H1 (cell line): ENCODE measurements around the gene AQP2. TPM values are rescaled to one million over a fixed set of nuclear protein-coding genes. Genes with fewer than 3 reads are reported as not detected.

Experiments
- CTCF ChIA-PET: fragments of 300-600 bp; sonication (Branson Sonifier 250); formaldehyde crosslinking; loops from one replicate; lab custom pipeline; 2021; ENCODE audit not compliant: partially characterized antibody; lab: Charles Lee
- POLR2A ChIA-PET: fragments of 300-600 bp; sonication (Branson Sonifier 250); formaldehyde crosslinking; loops from one replicate; lab custom pipeline; 2021; ENCODE audit warnings: inconsistent platforms; ENCODE audit not compliant: partially characterized antibody; lab: Charles Lee
- DNase-seq, 2 experiments: peaks; one replicate each; pipeline versions ENCODE4 v3.0.0 to v3.0.0-alpha.2; 2010 to 2022; ENCODE audit warnings: low spot score in 2 of 2, low read depth in 1 of 2, mixed read lengths in 1 of 2
- FAIRE-seq: peaks from 2 replicates; lab custom pipeline; 2011; peaks lifted over from hg19 to GRCh38; lab: Jason Lieb, UNC
- H2AFZ ChIP-seq: 2 replicates; pipeline ENCODE4 v1.8.1; 2012; ENCODE audit warnings: low read length, inconsistent platforms
- H2AK5ac ChIP-seq: 2 replicates; pipeline ENCODE4 v1.6.1; 2013; ENCODE audit warnings: low read depth, low read length
- H2BK120ac ChIP-seq: replicated peaks from 2 replicates; pipeline ENCODE3; 2013; ENCODE audit warnings: low read depth, low read length, inconsistent platforms
- H2BK12ac ChIP-seq: 2 replicates; pipeline ENCODE4 v1.6.1; 2013; ENCODE audit warnings: low read depth, low read length
- H2BK15ac ChIP-seq: 2 replicates; pipeline ENCODE4 v1.6.1; 2013; ENCODE audit warnings: low read length
- H2BK20ac ChIP-seq: 2 replicates; pipeline ENCODE4 v1.6.1; 2013; ENCODE audit warnings: low read length
- H2BK5ac ChIP-seq: 2 replicates; pipeline ENCODE4 v1.6.1; 2013; ENCODE audit warnings: low read depth, low read length
- H3K14ac ChIP-seq: 2 replicates; pipeline ENCODE4 v1.6.1; 2013; ENCODE audit warnings: inconsistent platforms; ENCODE audit not compliant: insufficient read length
- H3K18ac ChIP-seq: 2 replicates; pipeline ENCODE4 v1.6.1; 2013; ENCODE audit warnings: low read length; ENCODE audit errors: extremely low read depth
- H3K23ac ChIP-seq: 2 replicates; pipeline ENCODE4 v1.6.1; 2013; ENCODE audit warnings: inconsistent platforms; ENCODE audit not compliant: insufficient read length
- H3K23me2 ChIP-seq: 2 replicates; pipeline ENCODE4 v1.6.1; 2013; ENCODE audit warnings: low read depth, low read length
- H3K27ac ChIP-seq: 2 replicates; pipeline ENCODE4 v1.6.1; 2011; ENCODE audit warnings: low read depth, low read length, inconsistent platforms
- H3K27me3 ChIP-seq, 4 experiments: replicated peaks in 1 of 4; 1 replicate in 1 of 4; 2 replicates in 3 of 4; pipeline versions ENCODE4 v1.6.1 to v1.8.1; 2011 to 2013; ENCODE audit warnings: low read length in 3 of 4, mild to moderate bottlenecking in 3 of 4, inconsistent platforms in 2 of 4, mixed read lengths in 2 of 4, moderate library complexity in 1 of 4; ENCODE audit not compliant: control insufficient read depth in 3 of 4, insufficient read depth in 3 of 4; ENCODE audit errors: extremely low read depth in 1 of 4
- H3K36me3 ChIP-seq, 4 experiments: 2 replicates each; pipeline versions ENCODE4 v1.6.1 to v1.8.1; 2011 to 2013; ENCODE audit warnings: mild to moderate bottlenecking in 4 of 4, low read length in 3 of 4, moderate library complexity in 2 of 4, control low read depth in 1 of 4, inconsistent platforms in 1 of 4; ENCODE audit not compliant: insufficient read depth in 4 of 4, control insufficient read depth in 2 of 4
- H3K4ac ChIP-seq: replicated peaks from 2 replicates; pipeline ENCODE3; 2013; ENCODE audit warnings: low read length, low read depth, mixed read lengths, inconsistent platforms; ENCODE audit not compliant: insufficient read length
- H3K4me1 ChIP-seq, 4 experiments: replicated peaks in 1 of 4; 1 replicate in 1 of 4; 2 replicates in 3 of 4; pipeline versions ENCODE4 v1.6.1 to v1.8.1; 2011 to 2013; ENCODE audit warnings: low read length in 3 of 4, inconsistent platforms in 2 of 4, mixed read lengths in 1 of 4; ENCODE audit not compliant: insufficient read depth in 4 of 4, control insufficient read depth in 3 of 4
- H3K4me2 ChIP-seq, 2 experiments: 2 replicates each; pipeline versions ENCODE4 v1.6.1 to v1.8.1; 2011 to 2013; ENCODE audit warnings: low read depth in 2 of 2, low read length in 2 of 2, control low read depth in 1 of 2, inconsistent platforms in 1 of 2, mild to moderate bottlenecking in 1 of 2; ENCODE audit not compliant: insufficient read depth in 1 of 2
- H3K4me3 ChIP-seq, 4 experiments: fragments of 200-600, 300-600 bp in 1 of 4; sonication (generic), shearing (Covaris generic), sonication (Bioruptor Twin) in 1 of 4; 2 replicates each; pipeline versions ENCODE4 v1.5.1 to v1.8.1; 2011 to 2016; ENCODE audit warnings: low read length in 4 of 4, low read depth in 3 of 4, control low read depth in 2 of 4, inconsistent platforms in 2 of 4, mild to moderate bottlenecking in 2 of 4, mixed read lengths in 1 of 4, moderate library complexity in 1 of 4; ENCODE audit not compliant: insufficient read depth in 2 of 4; ENCODE audit errors: extremely low read depth in 1 of 4
- H3K56ac ChIP-seq: replicated peaks from 2 replicates; pipeline ENCODE3; 2013; ENCODE audit warnings: low read depth, mild to moderate bottlenecking, mixed read lengths, low read length, inconsistent platforms; ENCODE audit not compliant: insufficient read length
- H3K79me1 ChIP-seq: 2 replicates; pipeline ENCODE4 v1.6.1; 2013; ENCODE audit warnings: low read depth, low read length, control low read depth
- H3K79me2 ChIP-seq, 2 experiments: 2 replicates each; pipeline versions ENCODE4 v1.6.1 to v1.8.1; 2012 to 2013; ENCODE audit warnings: low read length in 2 of 2, mild to moderate bottlenecking in 2 of 2, inconsistent platforms in 1 of 2; ENCODE audit not compliant: insufficient read depth in 2 of 2, control insufficient read depth in 1 of 2
- H3K9ac ChIP-seq, 4 experiments: replicated peaks in 1 of 4; 1 replicate in 1 of 4; 2 replicates in 3 of 4; pipeline versions ENCODE4 v1.6.1 to v1.8.1; 2011 to 2013; ENCODE audit warnings: low read depth in 3 of 4, low read length in 3 of 4, control low read depth in 2 of 4, mild to moderate bottlenecking in 2 of 4, moderate library complexity in 2 of 4, inconsistent platforms in 1 of 4; ENCODE audit errors: extremely low read depth in 1 of 4
- H3K9me3 ChIP-seq, 2 experiments: 2 replicates each; pipeline versions ENCODE4 v1.6.1 to v1.8.1; 2012 to 2013; ENCODE audit warnings: mild to moderate bottlenecking in 2 of 2, moderate library complexity in 2 of 2, control low read depth in 1 of 2, inconsistent platforms in 1 of 2, low read depth in 1 of 2, low read length in 1 of 2, mixed read lengths in 1 of 2; ENCODE audit not compliant: insufficient read depth in 2 of 2
- H4K20me1 ChIP-seq, 2 experiments: replicated peaks in 1 of 2; 2 replicates each; pipeline versions ENCODE3 to v1.8.1; 2011 to 2013; ENCODE audit warnings: inconsistent platforms in 2 of 2, low read length in 2 of 2, mild to moderate bottlenecking in 1 of 2; ENCODE audit not compliant: insufficient read depth in 2 of 2, control insufficient read depth in 1 of 2
- H4K5ac ChIP-seq: 2 replicates; pipeline ENCODE4 v1.6.1; 2013; ENCODE audit warnings: low read length, low read depth, mixed read lengths, inconsistent platforms; ENCODE audit not compliant: insufficient read length
- H4K8ac ChIP-seq: 2 replicates; pipeline ENCODE4 v1.8.0; 2013; ENCODE audit warnings: mild to moderate bottlenecking, moderate library complexity, low read length, inconsistent platforms; ENCODE audit not compliant: insufficient read depth; ENCODE audit errors: extremely low read depth
- H4K91ac ChIP-seq: replicated peaks from 2 replicates; pipeline ENCODE3; 2013; ENCODE audit warnings: low read length, mixed read lengths, inconsistent platforms; ENCODE audit not compliant: insufficient read length
- CEBPB ChIP-seq: IDR thresholded peaks from 2 replicates; pipeline ENCODE4 v1.6.1; 2012; ENCODE audit warnings: low read depth, low read length
- SAP30 ChIP-seq: fragments of 300-600 bp; sonication (generic); IDR thresholded peaks from 2 replicates; pipeline ENCODE4 v1.7.1; 2012; ENCODE audit warnings: low read length, moderate library complexity, mild to moderate bottlenecking, inconsistent platforms; ENCODE audit not compliant: insufficient read depth, insufficient replicate concordance
- WGBS, 2 experiments: shearing (Covaris generic) in 1 of 2; methylation state at CpG; one replicate each; pipeline versions ENCODE4 v1.1.6 to v1.1.7; 2013 to 2015; ENCODE audit warnings: low lambda C conversion rate in 2 of 2, mixed read lengths in 2 of 2, inconsistent platforms in 1 of 2, low coverage in 1 of 2, missing lambda C conversion rate in 1 of 2; ENCODE audit not compliant: insufficient replicate concordance in 2 of 2, insufficient coverage in 1 of 2, insufficient read length in 1 of 2; ENCODE audit errors: extremely low coverage in 1 of 2, missing lambda C conversion rate in 1 of 2; 5-methylcytosine and 5-hydroxymethylcytosine counted together
- polyA plus RNA-seq, 7 experiments: library from polyadenylated mRNA; depleted of rRNA in 3 of 7; stranded (reverse) in 5 of 7; unstranded in 2 of 7; fragments of >200 nt in 5 of 7; fragments of 200-250 nt in 2 of 7; gene quantifications; 1 replicate in 5 of 7; 2 replicates in 1 of 7; 4 replicates in 1 of 7; pipeline versions ENCODE4 v1.2.1 to v1.2.3, GENCODE V29; 2011 to 2013; ENCODE audit warnings: missing spikeins in 2 of 7, mixed read lengths in 2 of 7
- total RNA-seq: library from RNA; stranded (reverse); fragmentation: NEBNext Ultra II Directional; extraction: Animal tissue kit (Norgen Biotek cat#: 25700); gene quantifications from 2 replicates; pipeline ENCODE4 v1.2.1, GENCODE V29; 2021

AQP2 gene
- total and polyA plus RNA-seq, 2 of the 8 experiments (the other 6 are each of a cell fraction or from before 2014, with no cell fraction given): not detected

DNA sequence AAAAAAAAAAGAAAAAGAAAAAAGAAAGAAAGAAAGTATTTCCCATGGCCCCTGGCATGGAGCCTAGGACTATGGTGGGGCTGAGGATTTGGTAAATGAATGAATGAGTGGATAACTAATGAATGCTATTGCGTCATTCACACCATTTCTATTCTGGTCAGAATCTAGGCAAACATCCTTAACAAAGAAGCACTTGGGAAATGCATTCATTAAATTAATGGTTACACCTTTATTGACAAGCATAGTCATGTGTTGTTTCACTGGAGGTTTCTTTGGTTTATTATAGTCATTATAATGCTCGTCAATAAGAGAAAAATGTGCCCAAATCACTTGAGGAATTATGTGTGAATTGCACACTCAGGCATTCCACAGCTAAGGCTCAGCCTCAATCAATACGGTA, 13.6 kb upstream of the AQP2 start:
- Histone ChIP-seq H2BK5ac (no peak overlapping the region), H4K91ac (no peak overlapping the region), H3K18ac (no peak overlapping the region), H2BK20ac (no peak overlapping the region), H4K20me1 (no peaks in the 10 kb centered on the region), H3K79me2 (no peaks in the 10 kb centered on the region), H3K14ac (no peak overlapping the region), H3K27ac (no peak overlapping the region), H2AK5ac (no peak overlapping the region), H4K8ac (no peak overlapping the region), H2BK12ac (no peak overlapping the region), H3K27me3 (no peaks in the 10 kb centered on the region), H3K56ac (no peak overlapping the region), H3K4ac (no peak overlapping the region), H3K23me2 (no peaks in the 10 kb centered on the region), H2AFZ (no peak overlapping the region), H4K5ac (no peak overlapping the region), H3K9ac (no peak overlapping the region), H3K4me3 (no peak overlapping the region), H3K4me1 (no peaks in the 10 kb centered on the region; a peak in 1 of 7 replicates), H3K23ac (no peak overlapping the region), H3K4me2 (no peak overlapping the region), H3K9me3 (no peaks in the 10 kb centered on the region), H2BK120ac (no peak overlapping the region), H2BK15ac (no peak overlapping the region), H3K79me1 (no peaks in the 10 kb centered on the region), H3K36me3 (no peaks in the 10 kb centered on the region)
- ChIA-PET POLR2A (interaction anchor here (1.2 to 1.5 kb wide), 2 partner anchors 9 to 73 kb away, joined by 4 to 5 read pairs; no protein-coding TSS in a partner anchor), CTCF (interaction anchor here (0.6 to 6.5 kb wide), 8 partner anchors 10 to 160 kb away, joined by 3 to 53 read pairs (median 3); no protein-coding TSS in a partner anchor)
- FAIRE-seq: no peak
- 83% methylated on average over 3 of the region's 3 CpGs; no CpG with 5 or more reads in 1 of the 2 experiments for WGBS, 2 experiments
- DNase-seq: no peak
- no peak for TF ChIP-seq SAP30
- TF ChIP-seq CEBPB: peak; percentile 75; the same call in 1 of the 2 replicates
- TF ChIP-seq, all 59 proteins: peak for 1
